K562 (cell line): ENCODE results near the gene ARHGAP9. TPM values are rescaled to one million over a fixed set of nuclear protein-coding genes. Genes with fewer than 3 reads are reported as not detected.
A peak's percentile ranks its signal among the peaks of the same experiment; 100 is the strongest.

Experiments used
- CBFA2T3 ChIP-seq: fragments of 450-650 bp; IDR thresholded peaks from 2 replicates; pipeline ENCODE4 v1.6.1; 2017
- GABPB2 ChIP-seq: fragments of 250-450 bp; sonication (Bioruptor Pico); conservative IDR thresholded peaks from 2 replicates; pipeline ENCODE4 v1.5.1; 2021; ENCODE audit warnings: mild to moderate bottlenecking
- MXI1 ChIP-seq: IDR thresholded peaks from 2 replicates; pipeline ENCODE4 v1.6.1; 2011; ENCODE audit warnings: low read depth, mild to moderate bottlenecking, improper control_type of control experiment, low read length
- POLR2AphosphoS2 ChIP-seq: IDR thresholded peaks from 2 replicates; pipeline ENCODE4 v1.6.1; 2012; ENCODE audit warnings: low read length, improper control_type of control experiment
- PRPF4 ChIP-seq: fragments of 200-400 bp; formaldehyde crosslinking; IDR thresholded peaks from one replicate; pipeline ENCODE4 v1.6.1; 2017; ENCODE audit warnings: low read length, low read depth, mild to moderate bottlenecking; ENCODE audit not compliant: insufficient read depth, poor library complexity, severe bottlenecking
- RFX7 ChIP-seq: fragments of 250-450 bp; sonication (Bioruptor Pico); IDR thresholded peaks from 2 replicates; pipeline ENCODE4 v1.5.1; 2021; ENCODE audit warnings: mild to moderate bottlenecking
- SMARCB1 ChIP-seq: IDR thresholded peaks from 2 replicates; pipeline ENCODE4 v1.6.1; 2011; ENCODE audit warnings: improper control_type of control experiment, low read depth; ENCODE audit not compliant: insufficient read length
- polyA plus RNA-seq, 8 experiments: library from polyadenylated mRNA; depleted of rRNA in 4 of 8; stranded (reverse) in 5 of 8; unstranded in 3 of 8; fragments of >200 nt; fragmentation: Nextera tagmentation in 2 of 8; fragmentation: Illumina TruSeq in 1 of 8; extraction: Ambion mirVana in 2 of 8; extraction: Trizol in 1 of 8; gene quantifications; 2 replicates each; pipeline versions ENCODE4 v1.2.1 to v1.2.3, GENCODE V29; 2011 to 2014; ENCODE audit warnings: inconsistent platforms in 1 of 8, missing spikeins in 1 of 8
- total RNA-seq, 7 experiments: library from RNA; depleted of rRNA in 6 of 7; stranded (reverse); fragments of >200 nt in 6 of 7; fragmentation: Illumina TruSeq in 2 of 7; extraction: Trizol in 2 of 7; gene quantifications; 2 replicates each; pipeline versions ENCODE4 v1.2.1 to v1.2.3, GENCODE V29; 2011 to 2021; ENCODE audit warnings: low replicate concordance in 1 of 7
- TF ChIP-seq, protein P1 (sequence below): fragments of 250-450 bp; sonication (Bioruptor Pico); IDR thresholded peaks from 2 replicates; pipeline ENCODE4 v1.4.0; 2020
- TF ChIP-seq, protein P2 (sequence below), 2 experiments: fragments of 450-650 bp in 1 of 2; IDR thresholded peaks; 2 replicates each; pipeline ENCODE4 v1.6.1; 2011 to 2017; ENCODE audit warnings: low read depth in 2 of 2, antibody characterized with exemption in 1 of 2, borderline replicate concordance in 1 of 2, low read length in 1 of 2, mild to moderate bottlenecking in 1 of 2, mixed read lengths in 1 of 2; ENCODE audit not compliant: control insufficient read depth in 1 of 2
- TF ChIP-seq, protein P3 (sequence below), 2 experiments: IDR thresholded peaks in 1 of 2; conservative IDR thresholded peaks in 1 of 2; 2 replicates each; pipeline ENCODE4 v1.6.1; 2016; ENCODE audit warnings: low read depth in 2 of 2, mild to moderate bottlenecking in 1 of 2, missing compliant biosample characterization in 1 of 2, missing genetic modification characterization in 1 of 2, moderate library complexity in 1 of 2
- TF ChIP-seq, protein P4 (sequence below), 2 experiments: fragments of 200-800 bp in 1 of 2; sonication (Bioruptor generic) in 1 of 2; sonication (generic) in 1 of 2; formaldehyde crosslinking in 1 of 2; IDR thresholded peaks in 1 of 2; conservative IDR thresholded peaks in 1 of 2; 2 replicates each; pipeline versions ENCODE4 v1.5.0 to v1.6.1; 2016 to 2020; ENCODE audit warnings: missing compliant biosample characterization in 1 of 2, missing genetic modification characterization in 1 of 2, missing genetic modification reagents in 1 of 2

ARHGAP9 gene
- total and polyA plus RNA-seq, 9 of the 15 experiments (the other 6 are each of a cell fraction or from before 2014, with no cell fraction given) = 1.5 to 10.2 (median 5.1) TPM

DNA sequence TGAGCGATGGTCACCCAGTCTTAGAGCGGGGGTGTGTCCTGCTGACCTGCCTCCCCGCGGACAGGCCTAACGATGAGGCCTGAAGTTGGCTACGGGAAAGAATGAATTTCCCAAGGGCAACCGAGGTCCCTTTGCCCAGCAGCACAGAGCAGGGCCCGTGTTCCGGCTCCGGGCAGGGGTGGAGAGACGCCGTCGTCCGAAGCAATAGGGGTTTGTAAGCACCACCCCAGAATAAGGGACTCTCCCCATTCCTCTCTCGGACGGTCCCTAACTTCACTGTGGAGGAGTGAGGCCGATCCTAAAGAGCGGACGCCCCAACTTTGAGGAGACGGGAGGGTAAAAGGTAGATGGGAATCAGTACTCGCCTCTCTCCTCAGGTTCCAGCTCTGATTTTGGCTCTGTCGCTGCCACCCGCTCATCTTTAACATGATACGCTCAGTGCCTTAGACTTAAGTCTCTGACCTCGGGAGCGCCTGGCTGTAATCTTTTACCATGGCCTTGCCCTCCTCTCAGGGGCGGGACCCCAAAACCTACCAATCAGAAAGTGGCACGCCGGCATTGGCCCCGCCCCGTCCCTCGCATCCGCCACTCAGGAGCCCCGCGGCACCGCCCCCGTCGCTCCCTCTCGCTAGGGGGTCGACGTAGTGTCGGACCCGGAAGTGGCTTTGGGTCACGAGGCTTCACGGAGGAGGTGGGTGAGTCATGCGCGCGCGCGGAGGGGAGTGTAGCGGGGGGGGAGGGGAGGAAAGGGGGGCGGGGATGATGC lies 40.6 kb upstream of the ARHGAP9 start, which contains the start of gene DDIT3 (continued):
- TF ChIP-seq, protein P1, sequence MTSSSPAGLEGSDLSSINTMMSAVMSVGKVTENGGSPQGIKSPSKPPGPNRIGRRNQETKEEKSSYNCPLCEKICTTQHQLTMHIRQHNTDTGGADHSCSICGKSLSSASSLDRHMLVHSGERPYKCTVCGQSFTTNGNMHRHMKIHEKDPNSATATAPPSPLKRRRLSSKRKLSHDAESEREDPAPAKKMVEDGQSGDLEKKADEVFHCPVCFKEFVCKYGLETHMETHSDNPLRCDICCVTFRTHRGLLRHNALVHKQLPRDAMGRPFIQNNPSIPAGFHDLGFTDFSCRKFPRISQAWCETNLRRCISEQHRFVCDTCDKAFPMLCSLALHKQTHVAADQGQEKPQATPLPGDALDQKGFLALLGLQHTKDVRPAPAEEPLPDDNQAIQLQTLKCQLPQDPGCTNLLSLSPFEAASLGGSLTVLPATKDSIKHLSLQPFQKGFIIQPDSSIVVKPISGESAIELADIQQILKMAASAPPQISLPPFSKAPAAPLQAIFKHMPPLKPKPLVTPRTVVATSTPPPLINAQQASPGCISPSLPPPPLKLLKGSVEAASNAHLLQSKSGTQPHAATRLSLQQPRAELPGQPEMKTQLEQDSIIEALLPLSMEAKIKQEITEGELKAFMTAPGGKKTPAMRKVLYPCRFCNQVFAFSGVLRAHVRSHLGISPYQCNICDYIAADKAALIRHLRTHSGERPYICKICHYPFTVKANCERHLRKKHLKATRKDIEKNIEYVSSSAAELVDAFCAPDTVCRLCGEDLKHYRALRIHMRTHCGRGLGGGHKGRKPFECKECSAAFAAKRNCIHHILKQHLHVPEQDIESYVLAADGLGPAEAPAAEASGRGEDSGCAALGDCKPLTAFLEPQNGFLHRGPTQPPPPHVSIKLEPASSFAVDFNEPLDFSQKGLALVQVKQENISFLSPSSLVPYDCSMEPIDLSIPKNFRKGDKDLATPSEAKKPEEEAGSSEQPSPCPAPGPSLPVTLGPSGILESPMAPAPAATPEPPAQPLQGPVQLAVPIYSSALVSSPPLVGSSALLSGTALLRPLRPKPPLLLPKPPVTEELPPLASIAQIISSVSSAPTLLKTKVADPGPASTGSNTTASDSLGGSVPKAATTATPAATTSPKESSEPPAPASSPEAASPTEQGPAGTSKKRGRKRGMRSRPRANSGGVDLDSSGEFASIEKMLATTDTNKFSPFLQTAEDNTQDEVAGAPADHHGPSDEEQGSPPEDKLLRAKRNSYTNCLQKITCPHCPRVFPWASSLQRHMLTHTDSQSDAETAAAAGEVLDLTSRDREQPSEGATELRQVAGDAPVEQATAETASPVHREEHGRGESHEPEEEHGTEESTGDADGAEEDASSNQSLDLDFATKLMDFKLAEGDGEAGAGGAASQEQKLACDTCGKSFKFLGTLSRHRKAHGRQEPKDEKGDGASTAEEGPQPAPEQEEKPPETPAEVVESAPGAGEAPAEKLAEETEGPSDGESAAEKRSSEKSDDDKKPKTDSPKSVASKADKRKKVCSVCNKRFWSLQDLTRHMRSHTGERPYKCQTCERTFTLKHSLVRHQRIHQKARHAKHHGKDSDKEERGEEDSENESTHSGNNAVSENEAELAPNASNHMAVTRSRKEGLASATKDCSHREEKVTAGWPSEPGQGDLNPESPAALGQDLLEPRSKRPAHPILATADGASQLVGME (CRISPR knock-in tag) = peak; percentile 64; the same call in 1 of the 2 replicates
- no peak for TF ChIP-seq SMARCB1
- no peak for TF ChIP-seq CBFA2T3
- TF ChIP-seq, protein P2, sequence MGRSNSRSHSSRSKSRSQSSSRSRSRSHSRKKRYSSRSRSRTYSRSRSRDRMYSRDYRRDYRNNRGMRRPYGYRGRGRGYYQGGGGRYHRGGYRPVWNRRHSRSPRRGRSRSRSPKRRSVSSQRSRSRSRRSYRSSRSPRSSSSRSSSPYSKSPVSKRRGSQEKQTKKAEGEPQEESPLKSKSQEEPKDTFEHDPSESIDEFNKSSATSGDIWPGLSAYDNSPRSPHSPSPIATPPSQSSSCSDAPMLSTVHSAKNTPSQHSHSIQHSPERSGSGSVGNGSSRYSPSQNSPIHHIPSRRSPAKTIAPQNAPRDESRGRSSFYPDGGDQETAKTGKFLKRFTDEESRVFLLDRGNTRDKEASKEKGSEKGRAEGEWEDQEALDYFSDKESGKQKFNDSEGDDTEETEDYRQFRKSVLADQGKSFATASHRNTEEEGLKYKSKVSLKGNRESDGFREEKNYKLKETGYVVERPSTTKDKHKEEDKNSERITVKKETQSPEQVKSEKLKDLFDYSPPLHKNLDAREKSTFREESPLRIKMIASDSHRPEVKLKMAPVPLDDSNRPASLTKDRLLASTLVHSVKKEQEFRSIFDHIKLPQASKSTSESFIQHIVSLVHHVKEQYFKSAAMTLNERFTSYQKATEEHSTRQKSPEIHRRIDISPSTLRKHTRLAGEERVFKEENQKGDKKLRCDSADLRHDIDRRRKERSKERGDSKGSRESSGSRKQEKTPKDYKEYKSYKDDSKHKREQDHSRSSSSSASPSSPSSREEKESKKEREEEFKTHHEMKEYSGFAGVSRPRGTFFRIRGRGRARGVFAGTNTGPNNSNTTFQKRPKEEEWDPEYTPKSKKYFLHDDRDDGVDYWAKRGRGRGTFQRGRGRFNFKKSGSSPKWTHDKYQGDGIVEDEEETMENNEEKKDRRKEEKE (IDR thresholded peaks at IDR 0.05; ENCODE audit: borderline replicate concordance in 1 of 2, control insufficient read depth in 1 of 2, low read depth in 2 of 2, low read length in 1 of 2) = no peak
- TF ChIP-seq PRPF4 = peak; percentile 58
- no peak; the same call in 1 of the 2 replicates for TF ChIP-seq GABPB2 (CRISPR knock-in tag)
- TF ChIP-seq MXI1 = no peak; the same call in 1 of the 2 replicates
- 0 out of 2 replicates have a peak, but pooled peaks have one; percentile 40 for TF ChIP-seq RFX7 (CRISPR knock-in tag)
- TF ChIP-seq, protein P3, sequence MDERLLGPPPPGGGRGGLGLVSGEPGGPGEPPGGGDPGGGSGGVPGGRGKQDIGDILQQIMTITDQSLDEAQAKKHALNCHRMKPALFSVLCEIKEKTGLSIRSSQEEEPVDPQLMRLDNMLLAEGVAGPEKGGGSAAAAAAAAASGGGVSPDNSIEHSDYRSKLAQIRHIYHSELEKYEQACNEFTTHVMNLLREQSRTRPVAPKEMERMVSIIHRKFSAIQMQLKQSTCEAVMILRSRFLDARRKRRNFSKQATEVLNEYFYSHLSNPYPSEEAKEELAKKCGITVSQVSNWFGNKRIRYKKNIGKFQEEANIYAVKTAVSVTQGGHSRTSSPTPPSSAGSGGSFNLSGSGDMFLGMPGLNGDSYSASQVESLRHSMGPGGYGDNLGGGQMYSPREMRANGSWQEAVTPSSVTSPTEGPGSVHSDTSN (CRISPR knock-in tag; IDR thresholded peaks at IDR 0.05; ENCODE audit: low read depth) = peak; percentile 35; the same call in 1 of the 2 replicates
- TF ChIP-seq, protein P3 (tag; conservative IDR thresholded peaks at IDR 0.05; ENCODE audit: low read depth) = peak; percentile 42
- peak; percentile 94; the same call in 1 of the 2 replicates for TF ChIP-seq POLR2AphosphoS2
- TF ChIP-seq, protein P4, sequence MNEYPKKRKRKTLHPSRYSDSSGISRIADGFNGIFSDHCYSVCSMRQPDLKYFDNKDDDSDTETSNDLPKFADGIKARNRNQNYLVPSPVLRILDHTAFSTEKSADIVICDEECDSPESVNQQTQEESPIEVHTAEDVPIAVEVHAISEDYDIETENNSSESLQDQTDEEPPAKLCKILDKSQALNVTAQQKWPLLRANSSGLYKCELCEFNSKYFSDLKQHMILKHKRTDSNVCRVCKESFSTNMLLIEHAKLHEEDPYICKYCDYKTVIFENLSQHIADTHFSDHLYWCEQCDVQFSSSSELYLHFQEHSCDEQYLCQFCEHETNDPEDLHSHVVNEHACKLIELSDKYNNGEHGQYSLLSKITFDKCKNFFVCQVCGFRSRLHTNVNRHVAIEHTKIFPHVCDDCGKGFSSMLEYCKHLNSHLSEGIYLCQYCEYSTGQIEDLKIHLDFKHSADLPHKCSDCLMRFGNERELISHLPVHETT (CRISPR knock-in tag; conservative IDR thresholded peaks at IDR 0.05 in 1 of 2, IDR thresholded peaks at IDR 0.05 in 1 of 2) = peak in 1 of 2 experiments; percentile 96; a peak in 2 of 4 replicates
